Liver (tissue), 9 donors: ENCODE measurements around the gene GFI1. TPM values are rescaled to one million over a fixed set of nuclear protein-coding genes. Genes with fewer than 3 reads are reported as not detected.

Experiments used
- DNase-seq: peaks from one replicate; pipeline ENCODE4 v3.0.0-alpha.2; 2017; ENCODE audit warnings: low spot score
- H3K27ac ChIP-seq, 2 donors: one replicate each; pipeline ENCODE4 v1.7.0; 2013; ENCODE audit warnings: inconsistent platforms in 2 of 2, low read length in 2 of 2, control low read depth in 1 of 2, low read depth in 1 of 2, mild to moderate bottlenecking in 1 of 2
- H3K27me3 ChIP-seq, 4 donors: one replicate each; pipeline versions ENCODE4 v1.6.1 to v1.7.0; 2013; ENCODE audit warnings: low read length in 3 of 4, inconsistent platforms in 1 of 4, mild to moderate bottlenecking in 1 of 4, moderate library complexity in 1 of 4; ENCODE audit not compliant: control insufficient read depth in 4 of 4, insufficient read depth in 4 of 4
- H3K36me3 ChIP-seq, 4 donors: one replicate each; pipeline versions ENCODE4 v1.6.1 to v1.7.0; 2013; ENCODE audit warnings: low read length in 3 of 4, mild to moderate bottlenecking in 3 of 4, low read depth in 1 of 4, moderate library complexity in 1 of 4; ENCODE audit not compliant: control insufficient read depth in 4 of 4, insufficient read depth in 3 of 4
- H3K4me1 ChIP-seq, 4 donors: one replicate each; pipeline versions ENCODE4 v1.6.1 to v1.7.0; 2013; ENCODE audit warnings: low read length in 3 of 4, mild to moderate bottlenecking in 3 of 4, moderate library complexity in 1 of 4; ENCODE audit not compliant: control insufficient read depth in 4 of 4, insufficient read depth in 4 of 4
- H3K4me3 ChIP-seq, 3 donors: one replicate each; pipeline versions ENCODE4 v1.6.1 to v1.7.0; 2013; ENCODE audit warnings: low read length in 3 of 3, control low read depth in 1 of 3, low read depth in 1 of 3, mild to moderate bottlenecking in 1 of 3
- H3K9ac ChIP-seq, 2 donors: one replicate each; pipeline ENCODE4 v1.7.0; 2013; ENCODE audit warnings: low read length in 2 of 2, mild to moderate bottlenecking in 2 of 2, moderate library complexity in 2 of 2, control low read depth in 1 of 2, low read depth in 1 of 2
- H3K9me3 ChIP-seq, 4 donors: one replicate each; pipeline versions ENCODE4 v1.6.1 to v1.7.0; 2013; ENCODE audit warnings: low read length in 3 of 4; ENCODE audit not compliant: control insufficient read depth in 4 of 4
- ATF3 ChIP-seq: IDR thresholded peaks from 2 replicates; pipeline ENCODE4 v1.6.1; 2016; ENCODE audit warnings: antibody characterized with exemption
- EGR1 ChIP-seq, 2 donors: IDR thresholded peaks; 2 replicates each; pipeline ENCODE4 v1.6.1; 2016 to 2018; ENCODE audit warnings: antibody characterized with exemption in 2 of 2, low read depth in 2 of 2
- FOXA1 ChIP-seq: IDR thresholded peaks from 2 replicates; pipeline ENCODE4 v1.6.1; 2016; ENCODE audit warnings: antibody characterized with exemption
- FOXA2 ChIP-seq: IDR thresholded peaks from 2 replicates; pipeline ENCODE4 v1.6.1; 2016; ENCODE audit warnings: antibody characterized with exemption
- GABPA ChIP-seq, 2 donors: IDR thresholded peaks in 1 of 2; conservative IDR thresholded peaks in 1 of 2; 2 replicates each; pipeline ENCODE4 v1.6.1; 2016; ENCODE audit warnings: antibody characterized with exemption in 2 of 2, mild to moderate bottlenecking in 1 of 2, moderate library complexity in 1 of 2
- HNF4A ChIP-seq, 2 donors: conservative IDR thresholded peaks; 2 replicates each; pipeline ENCODE4 v1.6.1; 2016; ENCODE audit warnings: antibody characterized with exemption in 2 of 2, mild to moderate bottlenecking in 2 of 2
- HNF4G ChIP-seq: IDR thresholded peaks from 2 replicates; pipeline ENCODE4 v1.6.1; 2016; ENCODE audit warnings: antibody characterized with exemption
- JUND ChIP-seq, 2 donors: IDR thresholded peaks; 2 replicates each; pipeline ENCODE4 v1.6.1; 2016; ENCODE audit warnings: antibody characterized with exemption in 2 of 2
- NR2F2 ChIP-seq: IDR thresholded peaks from 2 replicates; pipeline ENCODE4 v1.6.1; 2016; ENCODE audit warnings: antibody characterized with exemption
- RAD21 ChIP-seq, 2 donors: IDR thresholded peaks; 2 replicates each; pipeline ENCODE4 v1.6.1; 2016; ENCODE audit warnings: antibody characterized with exemption in 2 of 2, mild to moderate bottlenecking in 2 of 2
- RXRA ChIP-seq, 2 donors: IDR thresholded peaks; 2 replicates each; pipeline ENCODE4 v1.6.1; 2017 to 2018; ENCODE audit warnings: antibody characterized with exemption in 2 of 2, mild to moderate bottlenecking in 1 of 2
- SP1 ChIP-seq: IDR thresholded peaks from 2 replicates; pipeline ENCODE4 v1.6.1; 2018; ENCODE audit warnings: antibody characterized with exemption, mild to moderate bottlenecking
- TAF1 ChIP-seq: conservative IDR thresholded peaks from 2 replicates; pipeline ENCODE4 v1.6.1; 2016; ENCODE audit warnings: antibody characterized with exemption, mild to moderate bottlenecking
- YY1 ChIP-seq: IDR thresholded peaks from 2 replicates; pipeline ENCODE4 v1.6.1; 2016; ENCODE audit warnings: antibody characterized with exemption, mild to moderate bottlenecking
- ZBTB33 ChIP-seq: IDR thresholded peaks from 2 replicates; pipeline ENCODE4 v1.6.1; 2016; ENCODE audit warnings: antibody characterized with exemption
- WGBS: extraction: QIAGEN DNeasy Blood & Tissue Kit; methylation state at CpG from one replicate; pipeline ENCODE4 v1.1.7; 2013; 5-methylcytosine and 5-hydroxymethylcytosine counted together
- polyA plus RNA-seq, 2 donors: library from polyadenylated mRNA; stranded (reverse) in 1 of 2; unstranded in 1 of 2; fragments of 200-250 nt in 1 of 2; fragments of >200 nt in 1 of 2; fragmentation: Nextera tagmentation in 1 of 2; extraction: Ambion mirVana in 1 of 2; gene quantifications; one replicate each; pipeline versions ENCODE4 v1.2.1 to v1.2.3, GENCODE V29; 2013 to 2015
- total RNA-seq, 2 donors: library from RNA; depleted of rRNA; stranded (reverse); fragments of >200 nt; gene quantifications; one replicate each; pipeline ENCODE4 v1.2.3, GENCODE V29; 2014
- TF ChIP-seq, protein P1 (sequence below): fragments of 150-350 bp; IDR thresholded peaks from 2 replicates; pipeline ENCODE4 v1.5.1; 2017; ENCODE audit warnings: improper control_type of control experiment, low read depth, low read length; ENCODE audit not compliant: missing input control
- TF ChIP-seq, protein P2 (sequence below): IDR thresholded peaks from 2 replicates; pipeline ENCODE4 v1.6.1; 2016; ENCODE audit warnings: antibody characterized with exemption
- donor health status: healthy.
- donor health status: healthy.
- donor health status: healthy.
- donor health status: healthy.
- donor health status: healthy.

Gene GFI1
- total and polyA plus RNA-seq, 4 donors, result 0.22 to 3.9 (median 0.55) TPM

GRCh38 chr1:92461364-92462097 lies 25.2 kb downstream of the GFI1 start (continued):
- no peak for TF ChIP-seq EGR1 (IDR thresholded peaks at IDR 0.05; ENCODE audit: low read depth in 2 of 2)
- TF ChIP-seq SP1, result no peak
- TF ChIP-seq FOXA2, result no peak
- TF ChIP-seq ZBTB33, result no peak
- TF ChIP-seq TAF1, result no peak

DNA sequence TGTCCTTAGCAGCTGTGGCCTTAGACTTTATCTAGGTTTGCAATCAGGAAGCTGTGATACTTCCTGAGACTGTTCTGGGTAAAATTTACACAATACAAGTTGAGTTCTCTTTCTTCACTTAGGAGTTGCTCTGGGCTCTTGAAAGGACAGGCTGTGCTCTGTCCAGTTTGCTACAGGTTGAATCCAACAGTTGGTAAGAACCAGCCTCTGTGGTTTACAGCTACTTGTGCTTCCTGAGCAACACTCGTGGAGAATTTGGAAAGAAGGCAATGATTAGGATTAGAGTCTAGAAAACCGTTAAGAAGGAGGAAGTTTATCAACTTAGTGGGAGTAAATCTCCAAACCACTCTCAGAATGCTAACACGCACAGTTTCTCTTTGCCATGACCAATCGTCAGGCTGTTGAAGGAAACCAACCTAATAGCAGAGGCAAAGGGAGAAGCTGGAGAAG lies 26.8 kb downstream of the GFI1 start:
- Histone ChIP-seq H3K27me3 (no peaks in the 10 kb centered on the region), H3K9me3 (no peaks in the 10 kb centered on the region), H3K4me1 (no peaks in the 10 kb centered on the region), H3K9ac (no peak overlapping the region), H3K4me3 (no peak overlapping the region), H3K36me3 (no peaks in the 10 kb centered on the region), H3K27ac (peak overlapping the region in 1 of 2 donors; percentile 18)
- 64% methylated on average over 4 of the region's 4 CpGs for WGBS
- TF ChIP-seq FOXA2 (no peak), HNF4G (no peak), FOXA1 (no peak), TAF1 (no peak), YY1 (no peak), NR2F2 (no peak), ZBTB33 (no peak)
- no peak for DNase-seq

DNA sequence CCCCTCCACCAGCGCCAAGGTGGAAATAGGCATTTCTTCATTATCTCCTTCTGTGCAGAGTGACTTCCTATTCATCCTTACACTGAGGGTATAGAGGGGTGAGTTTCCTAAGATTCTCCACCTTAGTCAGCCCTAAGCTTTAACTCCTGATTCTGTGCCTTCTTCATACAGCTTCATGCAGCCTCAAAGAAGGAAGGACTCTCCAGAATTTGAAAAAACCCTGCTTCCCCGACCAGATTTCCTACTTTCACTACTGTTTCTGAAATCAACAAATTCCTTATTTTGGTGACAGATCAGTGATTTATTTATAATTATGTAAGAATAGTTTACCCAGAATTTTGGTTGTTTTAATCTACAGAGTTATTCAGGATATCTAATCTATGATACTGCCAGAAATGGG lies 28.6 kb downstream of the GFI1 start:
- no peaks in the 10 kb centered on the region for H3K9me3 ChIP-seq
- H3K36me3 ChIP-seq, result no peaks in the 10 kb centered on the region
- H3K4me1 ChIP-seq, result no peaks in the 10 kb centered on the region
- no peak for DNase-seq
- H3K27me3 ChIP-seq, result no peaks in the 10 kb centered on the region
- TF ChIP-seq JUND (IDR thresholded peaks at IDR 0.05) (no peak), SP1 (no peak), FOXA1 (no peak), RAD21 (IDR thresholded peaks at IDR 0.05) (no peak), HNF4A (conservative IDR thresholded peaks at IDR 0.05) (no peak)
- WGBS, result 86% methylated on average over 2 of the region's 2 CpGs
- no peak overlapping the region for H3K9ac ChIP-seq
- no peak overlapping the region for H3K4me3 ChIP-seq
- H3K27ac ChIP-seq, result no peak overlapping the region

GRCh38 chr1:92447976-92448375 lies 38.7 kb downstream of the GFI1 start:
- Histone ChIP-seq H3K9me3 (no peaks in the 10 kb centered on the region), H3K4me3 (no peak overlapping the region), H3K36me3 (no peaks in the 10 kb centered on the region), H3K27me3 (no peaks in the 10 kb centered on the region), H3K4me1 (peaks cover 0 to 1% (median 0%) of the 10 kb centered on the region in 4 donors), H3K9ac (no peak overlapping the region), H3K27ac (no peak overlapping the region)
- no peak for DNase-seq
- WGBS, result 97% methylated on average over 2 of the region's 2 CpGs
- TF ChIP-seq RXRA (IDR thresholded peaks at IDR 0.05) (no peak), FOXA2 (no peak), NR2F2 (no peak), ATF3 (no peak), HNF4A (conservative IDR thresholded peaks at IDR 0.05) (no peak), SP1 (no peak), ZBTB33 (no peak), JUND (IDR thresholded peaks at IDR 0.05) (no peak), EGR1 (IDR thresholded peaks at IDR 0.05; ENCODE audit: low read depth in 2 of 2) (no peak), GABPA (IDR thresholded peaks at IDR 0.05 in 1 of 2, conservative IDR thresholded peaks at IDR 0.05 in 1 of 2) (no peak), HNF4G (no peak), YY1 (no peak)
- TF ChIP-seq, protein P1, sequence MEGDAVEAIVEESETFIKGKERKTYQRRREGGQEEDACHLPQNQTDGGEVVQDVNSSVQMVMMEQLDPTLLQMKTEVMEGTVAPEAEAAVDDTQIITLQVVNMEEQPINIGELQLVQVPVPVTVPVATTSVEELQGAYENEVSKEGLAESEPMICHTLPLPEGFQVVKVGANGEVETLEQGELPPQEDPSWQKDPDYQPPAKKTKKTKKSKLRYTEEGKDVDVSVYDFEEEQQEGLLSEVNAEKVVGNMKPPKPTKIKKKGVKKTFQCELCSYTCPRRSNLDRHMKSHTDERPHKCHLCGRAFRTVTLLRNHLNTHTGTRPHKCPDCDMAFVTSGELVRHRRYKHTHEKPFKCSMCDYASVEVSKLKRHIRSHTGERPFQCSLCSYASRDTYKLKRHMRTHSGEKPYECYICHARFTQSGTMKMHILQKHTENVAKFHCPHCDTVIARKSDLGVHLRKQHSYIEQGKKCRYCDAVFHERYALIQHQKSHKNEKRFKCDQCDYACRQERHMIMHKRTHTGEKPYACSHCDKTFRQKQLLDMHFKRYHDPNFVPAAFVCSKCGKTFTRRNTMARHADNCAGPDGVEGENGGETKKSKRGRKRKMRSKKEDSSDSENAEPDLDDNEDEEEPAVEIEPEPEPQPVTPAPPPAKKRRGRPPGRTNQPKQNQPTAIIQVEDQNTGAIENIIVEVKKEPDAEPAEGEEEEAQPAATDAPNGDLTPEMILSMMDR, result no peak
- TF ChIP-seq, protein P2, sequence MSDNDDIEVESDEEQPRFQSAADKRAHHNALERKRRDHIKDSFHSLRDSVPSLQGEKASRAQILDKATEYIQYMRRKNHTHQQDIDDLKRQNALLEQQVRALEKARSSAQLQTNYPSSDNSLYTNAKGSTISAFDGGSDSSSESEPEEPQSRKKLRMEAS, result no peak
